AG04449 (cell line): Measurements from ENCODE around the gene LRRC1.

ENCODE experiments used
- CTCF ChIA-PET: fragments of 350-600 bp; formaldehyde crosslinking; extraction: SDS; loops from one replicate; lab custom pipeline; 2021; ENCODE audit warnings: antibody characterized with exemption; lab: Yijun Ruan, JAX
- POLR2A ChIA-PET: fragments of 400-600, 350-600 bp; formaldehyde crosslinking; extraction: SDS; loops from one replicate; lab custom pipeline; 2020; ENCODE audit warnings: antibody characterized with exemption, inconsistent platforms; lab: Yijun Ruan, JAX
- DNase-seq: peaks from one replicate; pipeline ENCODE4 v3.0.0-alpha.2; 2010; ENCODE audit warnings: low read depth, low spot score
- H3K4me3 ChIP-seq: 2 replicates; pipeline ENCODE4 v1.5.1; 2011; ENCODE audit warnings: low read depth, mild to moderate bottlenecking, control low read depth, low read length
- CTCF ChIP-seq: IDR thresholded peaks from one replicate; pipeline ENCODE4 v1.5.1; 2011; ENCODE audit warnings: mild to moderate bottlenecking, moderate library complexity, low read length, control low read depth, inconsistent platforms; ENCODE audit not compliant: insufficient read depth; ENCODE audit errors: missing control alignments

The LRRC1 gene

GRCh38 chr6:53960311-53960710, 165.5 kb downstream of the LRRC1 start:
- no peak overlapping the region for H3K4me3 ChIP-seq
- no peak for DNase-seq
- no peak for TF ChIP-seq CTCF
- CTCF ChIA-PET, result interaction anchor here (0.6 to 11.1 kb wide), 6 partner anchors 26 to 1105 kb away, joined by 3 to 309 read pairs (median 7); partner anchors contain the start of gene LRRC1
- POLR2A ChIA-PET, result interaction anchor here (0.7 to 1.0 kb wide), 2 partner anchors 165 to 167 kb away, joined by 3 to 4 read pairs; partner anchors contain the start of gene LRRC1

- ChIA-PET CTCF (interaction anchor here (1.5 to 11.1 kb wide), 2 partner anchors 218 to 235 kb away, joined by 3 to 309 read pairs; no protein-coding TSS in a partner anchor), POLR2A (no interaction called here)
- DNase-seq, result no peak
- no peak for TF ChIP-seq CTCF
- no peak overlapping the region for H3K4me3 ChIP-seq
Observed at GRCh38 chr6:53961679-53962370, 167.0 kb downstream of the LRRC1 start.

- TF ChIP-seq CTCF, result no peak
Observed at GRCh38 chr6:53962646-53963045, 167.8 kb downstream of the LRRC1 start.

GRCh38 chr6:53967415-53967814, 172.6 kb downstream of the LRRC1 start:
- CTCF ChIA-PET, result interaction anchor here (0.9 to 3.0 kb wide), 4 partner anchors 11 to 248 kb away, joined by 3 to 11 read pairs (median 3); no protein-coding TSS in a partner anchor
- no peak for TF ChIP-seq CTCF

More at GRCh38 chr6:53962646-53963045, 167.8 kb downstream of the LRRC1 start:
- ChIA-PET CTCF (interaction anchor here (1.0 to 11.1 kb wide), 2 partner anchors 24 to 236 kb away, joined by 4 to 309 read pairs; no protein-coding TSS in a partner anchor), POLR2A (no interaction called here)
- H3K4me3 ChIP-seq, result no peak overlapping the region
- DNase-seq, result no peak

More at GRCh38 chr6:53967415-53967814, 172.6 kb downstream of the LRRC1 start:
- POLR2A ChIA-PET, result no interaction called here
- no peak overlapping the region for H3K4me3 ChIP-seq
- DNase-seq, result no peak
